ENCODE measurements around the gene IGFBP4. TPM values are rescaled to one million over a fixed set of nuclear protein-coding genes. Genes with fewer than 3 reads are reported as not detected.
A peak's percentile ranks its signal among the peaks of the same experiment; 100 is the strongest.

Gene IGFBP4
- total and polyA plus RNA-seq, 2 of the 13 experiments (the other 11 are each of a cell fraction or from before 2014, with no cell fraction given), result 4.1 to 49.0 TPM

GRCh38 chr17:40443196-40443987 is at the start of gene IGFBP4 (continued):
- TF ChIP-seq HBP1 (CRISPR knock-in tag; IDR thresholded peaks at IDR 0.05; ENCODE audit: low read depth), result no peak
- TF ChIP-seq ZNF792 (CRISPR knock-in tag; IDR thresholded peaks at IDR 0.05), result peak; percentile 81; the same call in 1 of the 2 replicates
- TF ChIP-seq ZKSCAN8 (CRISPR knock-in tag; IDR thresholded peaks at IDR 0.05; ENCODE audit: borderline replicate concordance), result no peak
- no peak for TF ChIP-seq ZBTB40 (IDR thresholded peaks at IDR 0.05)
- TF ChIP-seq ZBTB40 (CRISPR knock-in tag; IDR thresholded peaks at IDR 0.05), result peak; percentile 69; the same call in 1 of the 2 replicates
- peak; percentile 1; the same call in 1 of the 2 replicates for TF ChIP-seq ZNF281 (CRISPR knock-in tag; IDR thresholded peaks at IDR 0.05; ENCODE audit: borderline replicate concordance)
- no peak for TF ChIP-seq XBP1 (CRISPR knock-in tag; IDR thresholded peaks at IDR 0.05)
- no peak for TF ChIP-seq HCFC1 (IDR thresholded peaks at IDR 0.05; ENCODE audit: low read depth, low read length)
- no peak for TF ChIP-seq SNAI1 (CRISPR knock-in tag; IDR thresholded peaks at IDR 0.05; ENCODE audit: borderline replicate concordance)
- TF ChIP-seq ZNF354B (CRISPR knock-in tag; IDR thresholded peaks at IDR 0.05), result no peak
- TF ChIP-seq ZNF549 (CRISPR knock-in tag; IDR thresholded peaks at IDR 0.05), result 0 out of 2 replicates have a peak, but pooled peaks have one; percentile 81
- no peak; the same call in 1 of the 2 replicates for TF ChIP-seq ONECUT2 (CRISPR knock-in tag; IDR thresholded peaks at IDR 0.05)
- no peak for TF ChIP-seq RARG (CRISPR knock-in tag; IDR thresholded peaks at IDR 0.05; ENCODE audit: low read depth)
- peak; percentile 95 for TF ChIP-seq CSRNP2 (CRISPR knock-in tag; conservative IDR thresholded peaks at IDR 0.05; ENCODE audit: low read depth)

All from HepG2 (cell line).